Testis (tissue), 2 donors: ENCODE measurements around the gene PRRT2.

Experiments used
- CTCF ChIP-seq, 3 experiments: fragments of 450-650 bp in 2 of 3; fragments of 200-600 bp in 1 of 3; sonication (generic) in 1 of 3; IDR thresholded peaks; one replicate each; pipeline ENCODE4 v1.5.1; 2016 to 2019; ENCODE audit warnings: antibody characterized with exemption in 3 of 3, mild to moderate bottlenecking in 2 of 3, moderate library complexity in 1 of 3
- POLR2A ChIP-seq: fragments of 450-650 bp; IDR thresholded peaks from one replicate; pipeline ENCODE4 v1.6.1; 2017; ENCODE audit warnings: antibody characterized with exemption, mild to moderate bottlenecking, moderate library complexity

- TF ChIP-seq CTCF (IDR thresholded peaks at IDR 0.05) (no peak), POLR2A (no peak)
Observed at GRCh38 chr16:29820271-29820701, 8.3 kb downstream of the PRRT2 start, which contains the start of gene MVP.
